K562 (cell line): ENCODE results near the gene SH3PXD2B. TPM values are rescaled to one million over a fixed set of nuclear protein-coding genes. Genes with fewer than 3 reads are reported as not detected.

Experiments
- ATAC-seq: fragments of 200-7000 bp; cut with Tn5 transposase; 3 replicates; pipeline ENCODE4 v1.9.1; 2020; ENCODE audit warnings: moderate library complexity
- BruUV-seq: library from RNA; stranded (reverse); fragments of 400-500 nt; replicated peaks from 2 replicates; lab custom pipeline; 2021; lab: Mats Ljungman, UMichigan
- CTCF ChIA-PET: fragments of 300-600 bp; formaldehyde crosslinking; extraction: SDS; loops from one replicate; lab custom pipeline; 2021; ENCODE audit warnings: low intra/inter-chr PET ratio; lab: Yijun Ruan, JAX
- POLR2A ChIA-PET: fragments of 300-600, 350-650 bp; sonication (Branson Sonifier 250); formaldehyde crosslinking; extraction: SDS; loops from one replicate; lab custom pipeline; 2021; ENCODE audit warnings: antibody characterized with exemption, inconsistent platforms; lab: Yijun Ruan, JAX
- DNase-seq, 4 experiments: peaks; one replicate each; pipeline versions ENCODE4 v3.0.0 to v3.0.0-alpha.2; 2011 to 2018; ENCODE audit warnings: low spot score in 3 of 4, mixed read lengths in 3 of 4; ENCODE audit errors: extremely low read depth in 1 of 4
- FAIRE-seq: peaks from 2 replicates; lab custom pipeline; 2011; peaks lifted over from hg19 to GRCh38; lab: Jason Lieb, UNC
- H2AFZ ChIP-seq: 2 replicates; pipeline ENCODE4 v1.6.0; 2011; ENCODE audit warnings: low read depth, low read length, control low read depth, inconsistent platforms
- H3K27ac ChIP-seq: fragments of 200-600 bp; 3 replicates; pipeline ENCODE4 v1.8.0; 2011; ENCODE audit warnings: low read depth, mild to moderate bottlenecking, control low read depth, inconsistent platforms, low read length, moderate library complexity, mixed read lengths; ENCODE audit errors: extremely low read depth
- H3K27me3 ChIP-seq, 2 experiments: fragments of 300-600 bp in 1 of 2; 2 replicates in 1 of 2; 3 replicates in 1 of 2; pipeline versions ENCODE4 v1.6.0 to v1.8.0; 2011; ENCODE audit warnings: inconsistent platforms in 2 of 2, low read length in 2 of 2, mild to moderate bottlenecking in 1 of 2, mixed read lengths in 1 of 2, moderate library complexity in 1 of 2; ENCODE audit not compliant: control insufficient read depth in 2 of 2, insufficient read depth in 2 of 2
- H3K36me3 ChIP-seq: fragments of 300-600 bp; 3 replicates; pipeline ENCODE4 v1.8.0; 2011; ENCODE audit warnings: mild to moderate bottlenecking, low read length, inconsistent platforms; ENCODE audit not compliant: control insufficient read depth, insufficient read depth
- H3K4me1 ChIP-seq, 2 experiments: fragments of 200-600 bp in 1 of 2; replicated peaks in 1 of 2; 2 replicates in 1 of 2; 3 replicates in 1 of 2; pipeline versions ENCODE4 v1.5.1 to v1.8.0; 2011; ENCODE audit warnings: inconsistent platforms in 2 of 2, low read length in 2 of 2, mild to moderate bottlenecking in 1 of 2, mixed read lengths in 1 of 2, moderate library complexity in 1 of 2; ENCODE audit not compliant: control insufficient read depth in 2 of 2, insufficient read depth in 2 of 2
- H3K4me2 ChIP-seq: 2 replicates; pipeline ENCODE4 v1.6.1; 2011; ENCODE audit warnings: low read length, control low read depth, inconsistent platforms, mixed read lengths; ENCODE audit not compliant: insufficient read depth
- H3K4me3 ChIP-seq: fragments of 200-600 bp; sonication (generic), shearing (Covaris generic); 2 replicates; pipeline ENCODE4 v1.5.1; 2016; ENCODE audit warnings: control low read depth, inconsistent platforms
- H3K79me2 ChIP-seq: fragments of 200-600 bp; 3 replicates; pipeline ENCODE4 v1.8.0; 2011; ENCODE audit warnings: low read length, inconsistent platforms; ENCODE audit not compliant: control insufficient read depth, insufficient read depth
- H3K9ac ChIP-seq, 2 experiments: 2 replicates each; pipeline versions ENCODE4 v1.6.0 to v1.6.1; 2011; ENCODE audit warnings: low read depth in 2 of 2, low read length in 2 of 2, control low read depth in 1 of 2, inconsistent platforms in 1 of 2, mild to moderate bottlenecking in 1 of 2, mixed read lengths in 1 of 2; ENCODE audit not compliant: insufficient read depth in 1 of 2
- H3K9me1 ChIP-seq: one replicate; pipeline ENCODE4 v1.6.0; 2011; ENCODE audit warnings: inconsistent platforms, mild to moderate bottlenecking, low read length, moderate library complexity; ENCODE audit not compliant: control insufficient read depth, insufficient read depth
- H3K9me3 ChIP-seq: replicated peaks from 2 replicates; pipeline ENCODE4 v1.5.1; 2011; ENCODE audit warnings: low read depth, low read length, inconsistent platforms; ENCODE audit not compliant: control insufficient read depth, insufficient read depth
- H4K20me1 ChIP-seq: replicated peaks from 2 replicates; pipeline ENCODE4 v1.6.1; 2011; ENCODE audit warnings: low read length, inconsistent platforms, mixed read lengths; ENCODE audit not compliant: control insufficient read depth, insufficient read depth
- ELF1 ChIP-seq: fragments of 200-800 bp; sonication (Bioruptor generic); IDR thresholded peaks from 2 replicates; pipeline ENCODE4 v1.6.1; 2016; ENCODE audit warnings: missing genetic modification characterization, missing compliant biosample characterization
- ILK ChIP-seq: fragments of 450-650 bp; IDR thresholded peaks from 2 replicates; pipeline ENCODE4 v1.6.1; 2016; ENCODE audit warnings: missing genetic modification characterization, low read depth, mild to moderate bottlenecking, missing compliant biosample characterization, moderate library complexity, borderline replicate concordance
- NFE2L1 ChIP-seq: fragments of 450-650 bp; IDR thresholded peaks from 2 replicates; pipeline ENCODE4 v1.6.1; 2016; ENCODE audit warnings: missing genetic modification characterization, low read depth, mild to moderate bottlenecking, missing compliant biosample characterization, moderate library complexity, borderline replicate concordance
- NR2C1 ChIP-seq, 2 experiments: fragments of 450-650 bp; IDR thresholded peaks; 2 replicates each; pipeline ENCODE4 v1.6.1; 2017; ENCODE audit warnings: mild to moderate bottlenecking in 2 of 2, antibody characterized with exemption in 1 of 2, inconsistent platforms in 1 of 2, missing compliant biosample characterization in 1 of 2, missing genetic modification characterization in 1 of 2
- SMAD2 ChIP-seq: fragments of 150-350 bp; IDR thresholded peaks from 2 replicates; pipeline ENCODE4 v1.6.1; 2014; ENCODE audit warnings: low read depth, mild to moderate bottlenecking, low read length
- ZNF143 ChIP-seq: sonication (generic); formaldehyde crosslinking; IDR thresholded peaks from 2 replicates; pipeline ENCODE4 v1.9.0; 2022; ENCODE audit warnings: mild to moderate bottlenecking, missing genetic modification reagents
- ZNF23 ChIP-seq: fragments of 250-450 bp; sonication (Bioruptor Pico); IDR thresholded peaks from 2 replicates; pipeline ENCODE4 v1.4.0; 2020; ENCODE audit warnings: mild to moderate bottlenecking
- ZSCAN29 ChIP-seq: fragments of 450-650 bp; IDR thresholded peaks from 2 replicates; pipeline ENCODE4 v1.6.1; 2017
- WGBS: fragments of 100-300 bp; shearing (Covaris generic); methylation state at CpG from one replicate; pipeline ENCODE4 v1.1.6; 2016; ENCODE audit warnings: low coverage, mixed read lengths; ENCODE audit not compliant: insufficient coverage; ENCODE audit errors: missing lambda C conversion rate; 5-methylcytosine and 5-hydroxymethylcytosine counted together
- in situ Hi-C: fragments of 300-500 bp; cut with MboI; formaldehyde crosslinking; loops from 4 replicates; pipeline ENCODE4 v1.15.0; 2018; ENCODE audit warnings: inconsistent platforms, mixed read lengths
- intact Hi-C: fragments of 100-400 bp; cut with micrococcal nuclease; formaldehyde crosslinking; loops from 2 replicates; pipeline ENCODE4 v1.14.2; 2022
- polyA plus RNA-seq, 8 experiments: library from polyadenylated mRNA; depleted of rRNA in 4 of 8; stranded (reverse) in 5 of 8; unstranded in 3 of 8; fragments of >200 nt; fragmentation: Nextera tagmentation in 2 of 8; fragmentation: Illumina TruSeq in 1 of 8; extraction: Ambion mirVana in 2 of 8; extraction: Trizol in 1 of 8; gene quantifications; 2 replicates each; pipeline versions ENCODE4 v1.2.1 to v1.2.3, GENCODE V29; 2011 to 2014; ENCODE audit warnings: inconsistent platforms in 1 of 8, missing spikeins in 1 of 8
- total RNA-seq, 7 experiments: library from RNA; depleted of rRNA in 6 of 7; stranded (reverse); fragments of >200 nt in 6 of 7; fragmentation: Illumina TruSeq in 2 of 7; extraction: Trizol in 2 of 7; gene quantifications; 2 replicates each; pipeline versions ENCODE4 v1.2.1 to v1.2.3, GENCODE V29; 2011 to 2021; ENCODE audit warnings: low replicate concordance in 1 of 7
- TF ChIP-seq, protein P1 (sequence below): fragments of 250-450 bp; sonication (Bioruptor Pico); IDR thresholded peaks from 2 replicates; pipeline ENCODE4 v1.4.0; 2020; ENCODE audit warnings: mild to moderate bottlenecking
- TF ChIP-seq, protein P2 (sequence below), 2 experiments: fragments of 200-800 bp in 1 of 2; sonication (Bioruptor generic) in 1 of 2; sonication (generic) in 1 of 2; formaldehyde crosslinking in 1 of 2; IDR thresholded peaks in 1 of 2; conservative IDR thresholded peaks in 1 of 2; 2 replicates each; pipeline versions ENCODE4 v1.5.0 to v1.6.1; 2016 to 2020; ENCODE audit warnings: missing compliant biosample characterization in 1 of 2, missing genetic modification characterization in 1 of 2, missing genetic modification reagents in 1 of 2
- TF ChIP-seq, protein P3 (sequence below), 2 experiments: IDR thresholded peaks; 2 replicates each; pipeline ENCODE4 v1.6.1; 2012; ENCODE audit warnings: improper control_type of control experiment in 2 of 2, low read depth in 2 of 2, low read length in 2 of 2, borderline replicate concordance in 1 of 2

The SH3PXD2B gene
- total and polyA plus RNA-seq, 9 of the 15 experiments (the other 6 are each of a cell fraction or from before 2014, with no cell fraction given): 0.04 to 0.66 (median 0.19) TPM

DNA sequence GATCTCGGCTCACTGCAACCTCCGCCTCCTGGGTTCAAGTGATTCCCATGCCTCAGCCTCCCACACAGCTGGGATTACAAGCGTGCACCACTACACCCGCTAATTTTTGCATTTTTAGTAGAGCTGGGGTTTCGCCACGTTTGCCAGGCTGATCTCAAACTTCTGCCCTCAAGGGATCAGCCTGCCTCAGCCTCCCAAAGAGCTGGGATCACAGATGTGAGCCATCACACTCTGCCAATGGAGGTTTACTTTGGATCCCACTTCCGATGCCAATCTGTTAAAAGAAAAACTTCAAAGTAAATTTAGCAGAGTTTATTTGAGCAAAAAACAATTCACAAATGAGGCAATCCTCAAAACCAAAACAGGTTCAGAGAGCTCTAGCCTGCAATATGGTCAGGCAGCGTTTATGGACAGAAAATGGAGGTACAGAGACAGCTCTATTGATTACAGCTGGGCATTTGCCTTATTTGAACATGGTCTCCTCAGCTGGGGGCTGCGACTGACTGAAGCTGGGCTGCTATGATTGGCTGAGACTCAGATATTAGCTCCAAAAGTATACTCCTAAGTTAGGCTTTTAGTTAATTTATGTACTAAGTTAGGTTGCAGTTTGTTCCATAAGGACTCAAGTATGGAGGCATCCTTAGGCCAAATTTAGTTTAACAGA, 152.1 kb downstream of the SH3PXD2B start:
- 2% methylated on average over 9 of the region's 9 CpGs for WGBS

More for the DNA sequence above, 152.1 kb downstream of the SH3PXD2B start:
- Histone ChIP-seq H3K27me3 (peaks cover 0 to 5% of the 10 kb centered on the region in 2 experiments; a peak in 2 of 5 replicates), H3K9me1 (no peaks in the 10 kb centered on the region), H3K36me3 (no peaks in the 10 kb centered on the region), H2AFZ (no peak overlapping the region), H3K4me1 (no peaks in the 10 kb centered on the region), H4K20me1 (no peaks in the 10 kb centered on the region), H3K4me3 (no peak overlapping the region), H3K4me2 (no peak overlapping the region), H3K9me3 (no peaks in the 10 kb centered on the region), H3K27ac (no peak overlapping the region), H3K9ac (no peak overlapping the region; a peak in 1 of 4 replicates), H3K79me2 (no peaks in the 10 kb centered on the region)
- in situ Hi-C loops: no loop called here
- BruUV-seq: no TSS peak
- intact Hi-C loops: no loop called here
- FAIRE-seq (no peak), DNase-seq (no peak), ATAC-seq (no peak)
- ChIA-PET CTCF (no interaction called here), POLR2A (no interaction called here)
- no peak for TF ChIP-seq NFE2L1 (tag)
- TF ChIP-seq, protein P1, sequence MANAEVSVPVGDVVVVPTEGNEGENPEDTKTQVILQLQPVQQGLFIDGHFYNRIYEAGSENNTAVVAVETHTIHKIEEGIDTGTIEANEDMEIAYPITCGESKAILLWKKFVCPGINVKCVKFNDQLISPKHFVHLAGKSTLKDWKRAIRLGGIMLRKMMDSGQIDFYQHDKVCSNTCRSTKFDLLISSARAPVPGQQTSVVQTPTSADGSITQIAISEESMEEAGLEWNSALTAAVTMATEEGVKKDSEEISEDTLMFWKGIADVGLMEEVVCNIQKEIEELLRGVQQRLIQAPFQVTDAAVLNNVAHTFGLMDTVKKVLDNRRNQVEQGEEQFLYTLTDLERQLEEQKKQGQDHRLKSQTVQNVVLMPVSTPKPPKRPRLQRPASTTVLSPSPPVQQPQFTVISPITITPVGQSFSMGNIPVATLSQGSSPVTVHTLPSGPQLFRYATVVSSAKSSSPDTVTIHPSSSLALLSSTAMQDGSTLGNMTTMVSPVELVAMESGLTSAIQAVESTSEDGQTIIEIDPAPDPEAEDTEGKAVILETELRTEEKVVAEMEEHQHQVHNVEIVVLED (CRISPR knock-in tag): no peak
- TF ChIP-seq ZNF23 (CRISPR knock-in tag): no peak
- TF ChIP-seq ZNF143: no peak
- TF ChIP-seq, protein P2, sequence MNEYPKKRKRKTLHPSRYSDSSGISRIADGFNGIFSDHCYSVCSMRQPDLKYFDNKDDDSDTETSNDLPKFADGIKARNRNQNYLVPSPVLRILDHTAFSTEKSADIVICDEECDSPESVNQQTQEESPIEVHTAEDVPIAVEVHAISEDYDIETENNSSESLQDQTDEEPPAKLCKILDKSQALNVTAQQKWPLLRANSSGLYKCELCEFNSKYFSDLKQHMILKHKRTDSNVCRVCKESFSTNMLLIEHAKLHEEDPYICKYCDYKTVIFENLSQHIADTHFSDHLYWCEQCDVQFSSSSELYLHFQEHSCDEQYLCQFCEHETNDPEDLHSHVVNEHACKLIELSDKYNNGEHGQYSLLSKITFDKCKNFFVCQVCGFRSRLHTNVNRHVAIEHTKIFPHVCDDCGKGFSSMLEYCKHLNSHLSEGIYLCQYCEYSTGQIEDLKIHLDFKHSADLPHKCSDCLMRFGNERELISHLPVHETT (CRISPR knock-in tag; conservative IDR thresholded peaks at IDR 0.05 in 1 of 2, IDR thresholded peaks at IDR 0.05 in 1 of 2): no peak
- no peak for TF ChIP-seq ELF1
- no peak for TF ChIP-seq NR2C1 (IDR thresholded peaks at IDR 0.05)
- TF ChIP-seq NR2C1 (tag; IDR thresholded peaks at IDR 0.05): no peak
- TF ChIP-seq, protein P3, sequence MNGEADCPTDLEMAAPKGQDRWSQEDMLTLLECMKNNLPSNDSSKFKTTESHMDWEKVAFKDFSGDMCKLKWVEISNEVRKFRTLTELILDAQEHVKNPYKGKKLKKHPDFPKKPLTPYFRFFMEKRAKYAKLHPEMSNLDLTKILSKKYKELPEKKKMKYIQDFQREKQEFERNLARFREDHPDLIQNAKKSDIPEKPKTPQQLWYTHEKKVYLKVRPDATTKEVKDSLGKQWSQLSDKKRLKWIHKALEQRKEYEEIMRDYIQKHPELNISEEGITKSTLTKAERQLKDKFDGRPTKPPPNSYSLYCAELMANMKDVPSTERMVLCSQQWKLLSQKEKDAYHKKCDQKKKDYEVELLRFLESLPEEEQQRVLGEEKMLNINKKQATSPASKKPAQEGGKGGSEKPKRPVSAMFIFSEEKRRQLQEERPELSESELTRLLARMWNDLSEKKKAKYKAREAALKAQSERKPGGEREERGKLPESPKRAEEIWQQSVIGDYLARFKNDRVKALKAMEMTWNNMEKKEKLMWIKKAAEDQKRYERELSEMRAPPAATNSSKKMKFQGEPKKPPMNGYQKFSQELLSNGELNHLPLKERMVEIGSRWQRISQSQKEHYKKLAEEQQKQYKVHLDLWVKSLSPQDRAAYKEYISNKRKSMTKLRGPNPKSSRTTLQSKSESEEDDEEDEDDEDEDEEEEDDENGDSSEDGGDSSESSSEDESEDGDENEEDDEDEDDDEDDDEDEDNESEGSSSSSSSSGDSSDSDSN (IDR thresholded peaks at IDR 0.05; ENCODE audit: borderline replicate concordance in 1 of 2, low read depth in 2 of 2, low read length in 2 of 2): no peak
- no peak for TF ChIP-seq ILK (tag)
- no peak for TF ChIP-seq ZSCAN29
- TF ChIP-seq SMAD2: no peak
